ENCODE data around the gene LIPA.

The LIPA gene

GRCh38 chr10:89238956-89239644 is 12.5 kb downstream of the LIPA start:
- H3K27ac Mint-ChIP-seq: no peak overlapping the region
- H3K27me3 Mint-ChIP-seq: no peaks in the 10 kb centered on the region
- peaks cover 13% of the 10 kb centered on the region for H3K36me3 Mint-ChIP-seq (ENCODE audit: low read depth)
- H3K4me1 Mint-ChIP-seq (ENCODE audit: low read depth): peaks cover 6% of the 10 kb centered on the region
- no peak overlapping the region for H3K4me3 Mint-ChIP-seq
- H3K9me3 Mint-ChIP-seq: no peaks in the 10 kb centered on the region

GRCh38 chr10:89237849-89238248 is 13.7 kb downstream of the LIPA start:
- no peak overlapping the region for H3K27ac Mint-ChIP-seq
- no peaks in the 10 kb centered on the region for H3K27me3 Mint-ChIP-seq
- no peak overlapping the region for H3K4me3 Mint-ChIP-seq
- peaks cover 17% of the 10 kb centered on the region for H3K36me3 Mint-ChIP-seq (ENCODE audit: low read depth)
- H3K9me3 Mint-ChIP-seq: no peaks in the 10 kb centered on the region
- peaks cover 2% of the 10 kb centered on the region for H3K4me1 Mint-ChIP-seq (ENCODE audit: low read depth)

- Mint-ChIP-seq H3K9me3 (no peaks in the 10 kb centered on the region), H3K4me3 (no peak overlapping the region), H3K27ac (no peak overlapping the region), H3K36me3 (ENCODE audit: low read depth) (peaks cover 18% of the 10 kb centered on the region), H3K27me3 (no peaks in the 10 kb centered on the region), H3K4me1 (ENCODE audit: low read depth) (no peaks in the 10 kb centered on the region)
Observed at GRCh38 chr10:89236226-89236797, 15.3 kb downstream of the LIPA start.

- Mint-ChIP-seq H3K4me3 (no peak overlapping the region), H3K9me3 (no peaks in the 10 kb centered on the region), H3K36me3 (ENCODE audit: low read depth) (peaks cover 18% of the 10 kb centered on the region), H3K27ac (no peak overlapping the region), H3K27me3 (no peaks in the 10 kb centered on the region), H3K4me1 (ENCODE audit: low read depth) (no peaks in the 10 kb centered on the region)
Observed at GRCh38 chr10:89235073-89235798, 16.3 kb downstream of the LIPA start.

- Mint-ChIP-seq H3K4me1 (ENCODE audit: low read depth) (no peaks in the 10 kb centered on the region), H3K4me3 (no peak overlapping the region), H3K36me3 (ENCODE audit: low read depth) (peaks cover 15% of the 10 kb centered on the region), H3K27ac (no peak overlapping the region), H3K27me3 (no peaks in the 10 kb centered on the region), H3K9me3 (no peaks in the 10 kb centered on the region)
Observed at GRCh38 chr10:89233033-89233432, 18.5 kb downstream of the LIPA start.

- Mint-ChIP-seq H3K27ac (no peak overlapping the region), H3K9me3 (no peaks in the 10 kb centered on the region), H3K4me3 (no peak overlapping the region), H3K36me3 (ENCODE audit: low read depth) (peaks cover 47% of the 10 kb centered on the region), H3K4me1 (ENCODE audit: low read depth) (peaks cover 14% of the 10 kb centered on the region), H3K27me3 (no peaks in the 10 kb centered on the region)
Observed at GRCh38 chr10:89228962-89229361, 22.6 kb downstream of the LIPA start.

GRCh38 chr10:89228146-89228545 is 23.4 kb downstream of the LIPA start:
- Mint-ChIP-seq H3K27ac (no peak overlapping the region), H3K4me3 (no peak overlapping the region), H3K4me1 (ENCODE audit: low read depth) (peaks cover 14% of the 10 kb centered on the region), H3K27me3 (no peaks in the 10 kb centered on the region), H3K36me3 (ENCODE audit: low read depth) (peaks cover 45% of the 10 kb centered on the region), H3K9me3 (no peaks in the 10 kb centered on the region)

- H3K27me3 Mint-ChIP-seq: no peaks in the 10 kb centered on the region
- peaks cover 14% of the 10 kb centered on the region for H3K4me1 Mint-ChIP-seq (ENCODE audit: low read depth)
- H3K27ac Mint-ChIP-seq: no peak overlapping the region
- no peaks in the 10 kb centered on the region for H3K9me3 Mint-ChIP-seq
- no peak overlapping the region for H3K4me3 Mint-ChIP-seq
- peaks cover 44% of the 10 kb centered on the region for H3K36me3 Mint-ChIP-seq (ENCODE audit: low read depth)
Observed at GRCh38 chr10:89226891-89227290, 24.7 kb downstream of the LIPA start.

- peaks cover 14% of the 10 kb centered on the region for H3K4me1 Mint-ChIP-seq (ENCODE audit: low read depth)
- no peaks in the 10 kb centered on the region for H3K27me3 Mint-ChIP-seq
- H3K36me3 Mint-ChIP-seq (ENCODE audit: low read depth): peaks cover 49% of the 10 kb centered on the region
- peak overlapping the region; percentile 76 for H3K27ac Mint-ChIP-seq
- H3K4me3 Mint-ChIP-seq: peak overlapping the region; percentile 43
- no peaks in the 10 kb centered on the region for H3K9me3 Mint-ChIP-seq
Observed at GRCh38 chr10:89224739-89225443, 26.7 kb downstream of the LIPA start.

- no peak overlapping the region for H3K27ac Mint-ChIP-seq
- H3K36me3 Mint-ChIP-seq (ENCODE audit: low read depth): peaks cover 33% of the 10 kb centered on the region
- H3K27me3 Mint-ChIP-seq: no peaks in the 10 kb centered on the region
- H3K4me3 Mint-ChIP-seq: no peak overlapping the region
- peaks cover 23% of the 10 kb centered on the region for H3K4me1 Mint-ChIP-seq (ENCODE audit: low read depth)
- no peaks in the 10 kb centered on the region for H3K9me3 Mint-ChIP-seq
Observed at GRCh38 chr10:89221919-89222318, 29.7 kb downstream of the LIPA start.

- no peak overlapping the region for H3K27ac Mint-ChIP-seq
- H3K4me1 Mint-ChIP-seq (ENCODE audit: low read depth): peaks cover 10% of the 10 kb centered on the region
- H3K4me3 Mint-ChIP-seq: no peak overlapping the region
- H3K36me3 Mint-ChIP-seq (ENCODE audit: low read depth): peaks cover 13% of the 10 kb centered on the region
- no peaks in the 10 kb centered on the region for H3K9me3 Mint-ChIP-seq
- H3K27me3 Mint-ChIP-seq: no peaks in the 10 kb centered on the region
Observed at GRCh38 chr10:89219513-89220218, 31.9 kb downstream of the LIPA start.

- no peak overlapping the region for H3K4me3 Mint-ChIP-seq
Observed at GRCh38 chr10:89217057-89217990, 34.3 kb downstream of the LIPA start.

GRCh38 chr10:89216056-89216455 is 35.5 kb downstream of the LIPA start:
- peaks cover 15% of the 10 kb centered on the region for H3K4me1 Mint-ChIP-seq (ENCODE audit: low read depth)
- H3K27me3 Mint-ChIP-seq: peaks cover 7% of the 10 kb centered on the region
- H3K9me3 Mint-ChIP-seq: no peaks in the 10 kb centered on the region
- no peak overlapping the region for H3K27ac Mint-ChIP-seq
- no peak overlapping the region for H3K4me3 Mint-ChIP-seq
- peaks cover 4% of the 10 kb centered on the region for H3K36me3 Mint-ChIP-seq (ENCODE audit: low read depth)

More at GRCh38 chr10:89217057-89217990, 34.3 kb downstream of the LIPA start:
- no peak overlapping the region for H3K27ac Mint-ChIP-seq
- H3K9me3 Mint-ChIP-seq: no peaks in the 10 kb centered on the region
- H3K4me1 Mint-ChIP-seq (ENCODE audit: low read depth): peaks cover 12% of the 10 kb centered on the region
- H3K36me3 Mint-ChIP-seq (ENCODE audit: low read depth): peaks cover 8% of the 10 kb centered on the region
- H3K27me3 Mint-ChIP-seq: no peaks in the 10 kb centered on the region

GRCh38 chr10:89215511-89215910 is 36.1 kb downstream of the LIPA start:
- H3K36me3 Mint-ChIP-seq (ENCODE audit: low read depth): no peaks in the 10 kb centered on the region
- H3K4me1 Mint-ChIP-seq (ENCODE audit: low read depth): peaks cover 15% of the 10 kb centered on the region
- H3K27me3 Mint-ChIP-seq: peaks cover 12% of the 10 kb centered on the region
- H3K4me3 Mint-ChIP-seq: no peak overlapping the region
- no peak overlapping the region for H3K27ac Mint-ChIP-seq
- H3K9me3 Mint-ChIP-seq: no peaks in the 10 kb centered on the region

Data from stimulated activated naive CD8-positive, alpha-beta T cell treated with anti-CD3 and anti-CD28 coated beads, Interleukin-15, Interleukin-2, amounts not matched to agents 100 ng/mL and 50 ng/mL, for 24 hours (primary cell).